ENCODE results near the gene DISC1.

- TF ChIP-seq CREB1 (IDR thresholded peaks at IDR 0.05; ENCODE audit: low read depth), result no peak
- no peak for TF ChIP-seq EP300 (IDR thresholded peaks at IDR 0.05; ENCODE audit: borderline replicate concordance)
- no peak for TF ChIP-seq YY1 (IDR thresholded peaks at IDR 0.05; ENCODE audit: low read depth)
- TF ChIP-seq FOXM1 (IDR thresholded peaks at IDR 0.05; ENCODE audit: borderline replicate concordance, low read depth), result no peak
- TF ChIP-seq REST (IDR thresholded peaks at IDR 0.05; ENCODE audit: low read depth), result no peak
- TF ChIP-seq USF1 (IDR thresholded peaks at IDR 0.05), result no peak
- no peak for TF ChIP-seq NFIC (IDR thresholded peaks at IDR 0.05)
- TF ChIP-seq TAF1 (IDR thresholded peaks at IDR 0.05; ENCODE audit: low read depth), result no peak
- TF ChIP-seq MAX (IDR thresholded peaks at IDR 0.05), result no peak
- TF ChIP-seq TEAD4 (IDR thresholded peaks at IDR 0.05), result no peak
- TF ChIP-seq RAD21 (IDR thresholded peaks at IDR 0.05; ENCODE audit: low read depth), result no peak
- no peak for TF ChIP-seq TCF12 (IDR thresholded peaks at IDR 0.05; ENCODE audit: low read depth)
Measured at GRCh38 chr1:231865331-231865730, 238.7 kb downstream of the DISC1 start.

Data from Ishikawa (cell line).